ENCODE data around the gene CBX6. TPM values are rescaled to one million over a fixed set of nuclear protein-coding genes. Genes with fewer than 3 reads are reported as not detected.
"Not testable (repeated sequence)": the region's sequence is repeated elsewhere in the genome, so short reads cannot be mapped to it uniquely, and the experiment has no call there.

CBX6 gene
- polyA plus RNA-seq, 1 donor, result 25.6 TPM

DNA sequence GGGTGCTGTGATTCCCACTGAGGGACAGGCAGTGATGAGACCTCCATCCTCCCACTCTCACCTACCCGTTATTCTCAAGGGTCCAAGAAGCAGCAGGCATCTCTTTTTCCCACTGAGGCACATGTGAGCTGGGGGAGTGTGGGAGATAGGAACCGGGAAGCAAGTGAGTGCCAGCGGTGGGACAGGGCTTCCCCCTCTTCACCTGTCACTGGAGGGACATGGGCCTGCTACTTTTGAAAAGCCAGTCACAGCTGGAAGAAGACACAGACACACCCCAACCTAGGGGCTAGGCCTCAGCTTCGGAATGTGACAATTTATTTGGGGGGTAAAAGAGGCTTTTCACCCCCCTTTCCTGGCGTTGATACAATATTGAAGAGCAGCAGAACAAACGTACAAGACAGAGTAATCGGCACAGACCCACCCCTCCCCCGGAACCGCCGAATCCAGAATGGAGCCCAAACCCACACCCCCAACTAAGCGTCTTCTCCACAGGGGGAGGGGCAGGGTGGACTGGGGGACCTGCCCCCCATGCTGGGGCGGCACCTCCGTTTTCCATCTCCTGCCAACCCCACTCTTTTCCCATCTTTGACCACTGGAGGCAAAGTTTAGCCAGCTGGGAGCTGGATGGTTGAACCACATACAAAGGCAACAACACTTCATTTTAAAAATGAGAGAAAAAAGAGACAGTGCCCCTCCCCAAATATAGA is 10.7 kb downstream of the CBX6 start:
- Histone ChIP-seq H3K36me3 (ENCODE audit: control insufficient read depth, insufficient read depth, low read length) (peaks cover 21% of the 10 kb centered on the region), H3K4me3 (ENCODE audit: low read length) (no peak overlapping the region), H3K4me1 (ENCODE audit: control insufficient read depth, insufficient read depth, low read length) (peaks cover 17% of the 10 kb centered on the region), H3K27ac (ENCODE audit: low read length) (no peak overlapping the region), H3K27me3 (ENCODE audit: control insufficient read depth, insufficient read depth, low read length) (no peaks in the 10 kb centered on the region), H3K9me3 (ENCODE audit: control insufficient read depth, low read depth, low read length) (no peaks in the 10 kb centered on the region)
- no peak for DNase-seq
- no CpG with 5 or more reads among the region's 13 CpGs for WGBS (ENCODE audit: insufficient coverage, low lambda C conversion rate)

DNA sequence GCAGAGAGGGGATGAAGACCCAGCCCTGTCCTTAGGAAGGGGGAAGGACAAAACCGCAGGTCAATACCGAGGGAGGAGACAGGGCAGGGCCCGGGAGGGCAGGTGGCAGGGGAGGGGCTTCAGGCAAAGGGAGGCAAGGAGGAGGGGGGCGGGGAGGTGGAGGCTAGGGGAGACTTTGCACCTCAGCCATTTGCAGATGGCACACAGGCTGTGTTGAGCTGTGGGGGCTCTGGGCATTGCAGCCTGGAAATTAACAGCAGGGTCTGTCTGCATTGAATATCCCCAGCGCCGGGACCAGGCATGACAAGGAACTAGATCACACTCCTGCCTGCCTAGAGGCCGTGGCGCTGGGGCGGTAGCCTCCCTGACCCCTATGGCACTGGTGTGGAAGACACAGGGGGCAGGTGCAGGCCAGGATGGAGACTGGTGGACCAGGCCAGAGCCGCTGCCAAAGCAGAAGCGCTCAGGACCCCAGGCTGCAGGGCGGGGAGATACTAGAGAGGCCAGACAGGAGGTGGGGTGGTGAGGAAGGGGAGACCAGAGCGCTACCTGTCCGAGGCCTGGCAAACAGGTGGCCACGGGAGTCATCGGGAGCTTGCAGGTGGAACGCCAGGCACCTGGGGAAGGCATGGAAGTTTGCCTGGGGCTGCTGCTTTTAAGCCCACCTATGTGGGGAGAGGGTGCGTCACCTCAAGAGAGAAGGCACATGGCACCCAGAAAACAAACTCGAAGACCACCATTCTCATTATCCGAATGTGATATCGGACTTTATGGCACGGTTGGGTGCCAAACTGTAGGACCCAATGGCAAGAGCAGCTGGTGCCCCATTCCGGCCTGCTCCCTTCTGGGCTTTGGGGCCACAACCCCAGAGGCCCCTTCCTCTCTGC is 11.5 kb downstream of the CBX6 start:
- H3K36me3 ChIP-seq (ENCODE audit: control insufficient read depth, insufficient read depth, low read length), result peaks cover 14% of the 10 kb centered on the region
- H3K27me3 ChIP-seq (ENCODE audit: control insufficient read depth, insufficient read depth, low read length), result no peaks in the 10 kb centered on the region
- no peak overlapping the region for H3K4me3 ChIP-seq (ENCODE audit: low read length)
- H3K4me1 ChIP-seq (ENCODE audit: control insufficient read depth, insufficient read depth, low read length), result peaks cover 17% of the 10 kb centered on the region
- H3K27ac ChIP-seq (ENCODE audit: low read length), result no peak overlapping the region
- DNase-seq, result peak in 1 of 2 donors; percentile 57
- no peaks in the 10 kb centered on the region for H3K9me3 ChIP-seq (ENCODE audit: control insufficient read depth, low read depth, low read length)
- no CpG with 5 or more reads among the region's 23 CpGs for WGBS (ENCODE audit: insufficient coverage, low lambda C conversion rate)

DNA sequence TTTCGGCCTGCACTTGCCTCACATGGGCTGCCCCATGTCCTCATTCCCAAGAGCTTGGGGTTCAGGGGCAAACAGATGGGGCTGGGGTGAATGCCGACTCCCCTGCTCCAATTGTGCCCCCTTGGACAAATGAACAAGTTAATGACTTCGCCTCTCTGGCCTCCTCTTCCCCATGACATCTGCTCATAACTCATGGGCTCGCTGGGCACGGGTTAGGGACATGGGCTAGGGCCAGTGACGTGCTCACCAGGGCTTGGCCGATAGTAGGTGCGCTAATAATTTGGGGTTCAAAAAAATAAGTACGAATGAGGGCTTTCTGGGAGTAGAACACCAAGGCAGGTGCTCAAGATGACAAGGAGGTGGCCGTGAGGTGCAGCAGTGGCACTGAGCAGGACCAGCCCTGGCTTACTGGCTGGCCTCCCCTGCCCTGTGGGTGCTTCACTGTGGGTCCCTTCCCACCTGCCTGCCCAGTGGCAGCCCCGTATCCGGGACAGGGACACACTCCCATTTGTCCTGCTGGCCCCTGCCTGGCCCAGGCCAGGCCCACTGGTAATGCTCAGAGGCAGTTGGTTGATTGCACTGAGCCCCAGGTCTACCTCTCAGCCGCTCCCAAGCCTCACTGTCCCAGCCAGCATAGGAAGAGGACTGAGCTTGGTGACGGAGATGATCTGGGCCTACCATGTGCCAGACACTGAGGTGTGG is 12.3 kb downstream of the CBX6 start:
- no peak for DNase-seq
- H3K27ac ChIP-seq (ENCODE audit: low read length), result no peak overlapping the region
- H3K9me3 ChIP-seq (ENCODE audit: control insufficient read depth, low read depth, low read length), result no peaks in the 10 kb centered on the region
- peaks cover 17% of the 10 kb centered on the region for H3K4me1 ChIP-seq (ENCODE audit: control insufficient read depth, insufficient read depth, low read length)
- no peak overlapping the region for H3K4me3 ChIP-seq (ENCODE audit: low read length)
- no CpG with 5 or more reads among the region's 14 CpGs for WGBS (ENCODE audit: insufficient coverage, low lambda C conversion rate)
- H3K27me3 ChIP-seq (ENCODE audit: control insufficient read depth, insufficient read depth, low read length), result no peaks in the 10 kb centered on the region
- peaks cover 6% of the 10 kb centered on the region for H3K36me3 ChIP-seq (ENCODE audit: control insufficient read depth, insufficient read depth, low read length)

DNA sequence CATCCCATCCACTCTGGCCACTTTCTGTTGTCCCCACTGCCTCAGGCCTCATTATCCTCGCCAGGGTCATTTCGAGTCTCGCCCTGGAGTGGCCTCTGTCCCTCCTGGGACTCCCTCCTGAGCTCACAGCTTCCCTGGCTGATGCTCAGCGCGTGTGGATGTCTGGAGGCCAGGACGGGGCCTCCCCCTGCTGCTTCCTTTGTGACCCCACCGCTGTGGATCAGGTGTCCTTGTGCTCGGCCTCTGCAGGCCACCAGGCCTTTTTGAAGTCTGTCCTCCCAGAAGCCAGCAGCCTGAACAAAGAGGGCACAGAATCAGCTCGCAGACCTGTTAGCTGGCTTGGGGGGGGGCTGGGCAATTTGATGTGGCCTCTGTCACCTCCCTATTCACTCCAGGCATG is 13.5 kb downstream of the CBX6 start:
- Histone ChIP-seq H3K4me3 (ENCODE audit: low read length) (no peak overlapping the region), H3K27me3 (ENCODE audit: control insufficient read depth, insufficient read depth, low read length) (no peaks in the 10 kb centered on the region), H3K9me3 (ENCODE audit: control insufficient read depth, low read depth, low read length) (no peaks in the 10 kb centered on the region), H3K4me1 (ENCODE audit: control insufficient read depth, insufficient read depth, low read length) (peaks cover 17% of the 10 kb centered on the region), H3K36me3 (ENCODE audit: control insufficient read depth, insufficient read depth, low read length) (peaks cover under 1% of the 10 kb centered on the region), H3K27ac (ENCODE audit: low read length) (no peak overlapping the region)
- DNase-seq, result no peak
- WGBS (ENCODE audit: insufficient coverage, low lambda C conversion rate), result no CpG with 5 or more reads among the region's 9 CpGs

DNA sequence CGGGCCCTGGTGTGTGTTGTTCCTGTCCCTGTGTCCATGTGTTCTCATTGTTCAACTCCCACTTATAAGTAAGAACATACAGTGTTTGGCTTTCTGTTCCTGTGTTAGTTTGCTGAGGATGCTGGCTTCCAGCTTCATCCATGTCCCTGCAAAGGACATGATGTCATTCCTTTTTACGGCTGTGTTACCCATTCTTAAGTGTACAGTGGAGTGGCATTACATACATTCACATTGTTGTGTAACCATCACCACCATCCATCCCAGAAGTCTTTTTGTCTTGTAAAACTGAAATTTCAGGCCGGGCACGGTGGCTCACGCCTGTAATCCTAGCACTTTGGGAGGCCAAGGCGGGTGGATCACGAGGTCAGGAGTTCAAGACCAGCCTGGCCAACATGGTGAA is 17.5 kb downstream of the CBX6 start:
- not testable (repeated sequence) for H3K9me3 ChIP-seq (ENCODE audit: control insufficient read depth, low read depth, low read length); DNase-seq; H3K4me1 ChIP-seq (ENCODE audit: control insufficient read depth, insufficient read depth, low read length); H3K4me3 ChIP-seq (ENCODE audit: low read length); H3K36me3 ChIP-seq (ENCODE audit: control insufficient read depth, insufficient read depth, low read length); H3K27ac ChIP-seq (ENCODE audit: low read length); H3K27me3 ChIP-seq (ENCODE audit: control insufficient read depth, insufficient read depth, low read length)
- WGBS (ENCODE audit: insufficient coverage, low lambda C conversion rate), result no CpG with 5 or more reads among the region's 7 CpGs

DNA sequence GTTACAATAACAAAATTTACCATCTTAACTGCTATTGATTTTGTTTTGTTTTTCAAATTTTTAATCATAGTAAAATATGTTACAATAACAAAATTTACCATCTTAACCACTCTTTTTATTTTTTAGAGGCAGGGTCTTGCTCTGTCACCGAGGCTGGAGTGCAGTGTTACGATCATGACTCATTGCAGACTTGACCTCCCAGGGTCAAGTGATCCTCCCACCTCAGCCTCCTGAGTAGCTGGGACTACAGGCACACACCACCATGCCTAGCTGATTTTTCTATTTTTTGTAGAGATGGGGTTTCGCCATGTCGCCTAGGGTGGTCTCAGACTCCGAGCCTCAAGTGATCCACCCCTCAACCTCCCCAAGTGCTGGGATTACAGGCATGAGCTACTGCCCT is 18.1 kb downstream of the CBX6 start:
- H3K36me3 ChIP-seq (ENCODE audit: control insufficient read depth, insufficient read depth, low read length); H3K4me1 ChIP-seq (ENCODE audit: control insufficient read depth, insufficient read depth, low read length); DNase-seq; H3K4me3 ChIP-seq (ENCODE audit: low read length); H3K27ac ChIP-seq (ENCODE audit: low read length); H3K27me3 ChIP-seq (ENCODE audit: control insufficient read depth, insufficient read depth, low read length); H3K9me3 ChIP-seq (ENCODE audit: control insufficient read depth, low read depth, low read length): not testable (repeated sequence)
- no CpG with 5 or more reads among the region's 5 CpGs for WGBS (ENCODE audit: insufficient coverage, low lambda C conversion rate)

DNA sequence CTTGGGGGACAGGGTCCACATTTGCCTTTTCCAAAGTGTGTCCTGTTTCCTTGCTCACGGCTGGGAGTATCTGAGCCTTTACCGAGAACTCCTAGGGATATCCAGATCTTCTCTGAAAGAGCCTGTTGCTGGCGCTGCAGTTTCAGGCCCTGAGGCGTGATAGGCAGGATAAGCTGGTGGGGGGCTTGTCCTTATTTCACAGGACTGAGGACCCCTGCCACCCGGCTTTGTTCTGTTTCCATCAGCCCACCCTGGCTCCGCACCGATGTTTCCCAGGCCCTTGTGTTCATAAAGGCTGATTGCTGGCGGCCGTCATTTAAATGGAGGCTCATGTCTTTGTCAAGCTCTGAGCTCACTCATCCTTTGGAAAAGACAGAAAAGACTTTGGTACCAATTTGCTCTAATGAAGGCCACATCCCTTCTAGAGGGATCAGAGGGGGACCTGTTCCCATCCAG is 18.8 kb downstream of the CBX6 start:
- Histone ChIP-seq H3K27me3 (ENCODE audit: control insufficient read depth, insufficient read depth, low read length) (no peaks in the 10 kb centered on the region), H3K9me3 (ENCODE audit: control insufficient read depth, low read depth, low read length) (no peaks in the 10 kb centered on the region), H3K4me3 (ENCODE audit: low read length) (no peak overlapping the region), H3K36me3 (ENCODE audit: control insufficient read depth, insufficient read depth, low read length) (no peaks in the 10 kb centered on the region), H3K4me1 (ENCODE audit: control insufficient read depth, insufficient read depth, low read length) (peaks cover 8% of the 10 kb centered on the region), H3K27ac (ENCODE audit: low read length) (no peak overlapping the region)
- whole genome bisulfite sequencing (ENCODE audit: insufficient coverage, low lambda C conversion rate), result no CpG with 5 or more reads among the region's 9 CpGs
- no peak for DNase-seq

DNA sequence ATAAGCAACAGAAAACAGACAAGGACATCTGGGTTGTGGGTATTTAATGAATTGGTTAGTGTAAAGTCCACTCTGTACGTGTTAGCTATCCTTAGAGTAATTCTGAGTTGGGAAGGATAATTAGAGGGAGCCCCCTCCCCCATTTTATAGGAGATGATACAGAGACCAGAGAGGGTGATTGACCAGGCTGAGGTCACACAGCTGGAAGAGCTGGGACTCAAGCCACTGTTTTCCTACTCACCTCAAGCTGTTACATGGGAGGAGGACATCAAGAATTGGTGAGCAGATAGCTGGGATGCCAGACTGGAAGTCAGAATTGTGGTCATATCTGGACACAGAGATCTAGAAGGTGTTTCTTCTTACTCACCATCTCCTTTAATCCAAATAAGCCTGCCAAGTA is 19.5 kb downstream of the CBX6 start:
- H3K4me3 ChIP-seq (ENCODE audit: low read length), result no peak overlapping the region
- H3K27ac ChIP-seq (ENCODE audit: low read length), result no peak overlapping the region
- no peak for DNase-seq
- H3K9me3 ChIP-seq (ENCODE audit: control insufficient read depth, low read depth, low read length), result no peaks in the 10 kb centered on the region
- peaks cover 1% of the 10 kb centered on the region for H3K4me1 ChIP-seq (ENCODE audit: control insufficient read depth, insufficient read depth, low read length)
- H3K27me3 ChIP-seq (ENCODE audit: control insufficient read depth, insufficient read depth, low read length), result no peaks in the 10 kb centered on the region
- WGBS (ENCODE audit: insufficient coverage, low lambda C conversion rate), result no CpG with 5 or more reads among the region's 1 CpG
- no peaks in the 10 kb centered on the region for H3K36me3 ChIP-seq (ENCODE audit: control insufficient read depth, insufficient read depth, low read length)

DNA sequence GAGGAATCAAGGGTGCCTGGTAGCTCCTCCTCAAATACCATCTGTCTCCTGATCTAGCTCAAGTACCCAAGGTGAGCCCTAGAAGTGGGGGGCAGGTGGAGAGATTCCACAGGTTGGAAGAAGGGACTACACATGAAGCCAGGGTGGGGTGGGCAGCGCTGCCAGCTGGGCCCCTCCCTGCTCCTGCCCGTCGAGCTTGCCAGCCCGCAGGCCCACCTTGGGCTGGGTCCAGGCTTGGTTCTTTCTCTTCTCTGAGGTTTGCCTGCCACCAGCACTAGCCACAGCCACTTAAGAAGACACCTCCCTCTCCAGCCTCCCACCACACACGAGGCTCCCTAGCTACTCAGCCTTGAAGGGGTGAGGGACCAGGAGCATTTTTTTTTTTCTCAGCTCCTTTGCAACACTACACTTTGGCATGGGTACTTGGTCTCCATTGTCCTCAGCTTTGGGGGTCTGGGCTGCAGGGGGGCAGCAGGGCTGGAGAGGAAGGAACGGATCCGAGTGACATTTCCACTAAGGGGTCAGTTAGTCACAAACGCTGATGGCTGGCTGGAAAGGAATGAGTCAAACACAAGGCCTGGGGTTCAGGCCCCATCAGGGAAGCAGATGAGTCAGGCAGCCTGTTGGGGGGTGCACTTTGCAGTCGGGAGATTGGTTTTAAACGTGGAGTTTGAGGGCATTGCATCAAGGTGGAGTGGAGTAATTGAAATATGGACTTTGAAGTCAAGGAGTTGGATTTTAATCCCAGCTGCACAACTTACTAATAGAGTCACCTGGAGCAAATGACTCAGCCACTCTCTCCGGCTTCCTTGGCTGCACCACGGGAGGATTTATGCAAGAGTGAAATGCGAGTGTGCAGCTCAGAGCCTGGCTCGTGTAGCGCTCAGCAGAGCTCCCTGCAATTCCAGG is 20.8 kb downstream of the CBX6 start:
- Histone ChIP-seq H3K4me1 (ENCODE audit: control insufficient read depth, insufficient read depth, low read length) (no peaks in the 10 kb centered on the region), H3K9me3 (ENCODE audit: control insufficient read depth, low read depth, low read length) (no peaks in the 10 kb centered on the region), H3K27me3 (ENCODE audit: control insufficient read depth, insufficient read depth, low read length) (no peaks in the 10 kb centered on the region), H3K36me3 (ENCODE audit: control insufficient read depth, insufficient read depth, low read length) (no peaks in the 10 kb centered on the region), H3K27ac (ENCODE audit: low read length) (no peak overlapping the region), H3K4me3 (ENCODE audit: low read length) (no peak overlapping the region)
- WGBS (ENCODE audit: insufficient coverage, low lambda C conversion rate), result no CpG with 5 or more reads among the region's 15 CpGs
- peak; percentile 53 to 61 for DNase-seq

All from large intestine (tissue), 3 donors.